ENCODE results near the gene CDH23. TPM values are rescaled to one million over a fixed set of nuclear protein-coding genes. Genes with fewer than 3 reads are reported as not detected.

The CDH23 gene
- total RNA-seq, 2 donors from 2014 or later: 3.9 to 4.4 TPM

GRCh38 chr10:71821909-71822763, 425.4 kb downstream of the CDH23 start:
- Histone ChIP-seq H3K27ac (no peak overlapping the region), H3K4me3 (no peak overlapping the region), H3K9me3 (no peaks in the 10 kb centered on the region), H3K4me1 (peaks cover 0 to 21% of the 10 kb centered on the region in 2 donors), H3K27me3 (no peaks in the 10 kb centered on the region), H3K36me3 (peaks cover 100% of the 10 kb centered on the region)
- no peak for TF ChIP-seq CTCF (IDR thresholded peaks at IDR 0.05)
- no peak for DNase-seq (ENCODE audit: low spot score)

GRCh38 chr10:71823356-71823755, 426.6 kb downstream of the CDH23 start:
- DNase-seq (ENCODE audit: low spot score): no peak
- no peak for TF ChIP-seq CTCF (IDR thresholded peaks at IDR 0.05)
- Histone ChIP-seq H3K4me3 (no peak overlapping the region), H3K9me3 (no peaks in the 10 kb centered on the region), H3K36me3 (peaks cover 100% of the 10 kb centered on the region), H3K27ac (no peak overlapping the region), H3K4me1 (peaks cover 0 to 9% of the 10 kb centered on the region in 2 donors), H3K27me3 (no peaks in the 10 kb centered on the region)

- Histone ChIP-seq H3K36me3 (peaks cover 100% of the 10 kb centered on the region), H3K27me3 (no peaks in the 10 kb centered on the region), H3K9me3 (no peaks in the 10 kb centered on the region), H3K4me1 (no peaks in the 10 kb centered on the region), H3K4me3 (no peak overlapping the region), H3K27ac (no peak overlapping the region)
- DNase-seq (ENCODE audit: low spot score): no peak
- no peak for TF ChIP-seq CTCF (IDR thresholded peaks at IDR 0.05)
Measured at GRCh38 chr10:71824333-71824732, 427.6 kb downstream of the CDH23 start.

GRCh38 chr10:71825217-71825616, 428.5 kb downstream of the CDH23 start:
- H3K4me1 ChIP-seq: no peaks in the 10 kb centered on the region
- no peak for TF ChIP-seq CTCF (IDR thresholded peaks at IDR 0.05)
- no peak overlapping the region for H3K27ac ChIP-seq
- no peaks in the 10 kb centered on the region for H3K27me3 ChIP-seq
- H3K4me3 ChIP-seq: no peak overlapping the region
- no peaks in the 10 kb centered on the region for H3K9me3 ChIP-seq
- peaks cover 100% of the 10 kb centered on the region for H3K36me3 ChIP-seq
- no peak for DNase-seq (ENCODE audit: low spot score)

- TF ChIP-seq CTCF (IDR thresholded peaks at IDR 0.05): no peak
- Histone ChIP-seq H3K27me3 (no peaks in the 10 kb centered on the region), H3K36me3 (peaks cover 98% of the 10 kb centered on the region), H3K4me1 (peaks cover 0 to 4% of the 10 kb centered on the region in 2 donors), H3K27ac (no peak overlapping the region), H3K9me3 (no peaks in the 10 kb centered on the region), H3K4me3 (no peak overlapping the region)
- DNase-seq (ENCODE audit: low spot score): no peak
Measured at GRCh38 chr10:71827852-71828251, 431.1 kb downstream of the CDH23 start.

Measured in right atrium auricular region (tissue), 2 donors.